Smooth muscle cell (in vitro differentiated cells): Measurements from ENCODE around the gene DYNC1I1. TPM values are rescaled to one million over a fixed set of nuclear protein-coding genes. Genes with fewer than 3 reads are reported as not detected.

Source experiments
- DNase-seq: peaks from one replicate; lab custom pipeline; 2025; ENCODE audit not compliant: unreplicated experiment; lab: John Stamatoyannopoulos, UW
- H2AFZ ChIP-seq: fragments of 200-600 bp; sonication (generic); 2 replicates; pipeline ENCODE4 v1.6.0; 2016; ENCODE audit warnings: antibody characterized with exemption, low read depth, mild to moderate bottlenecking
- H3F3A ChIP-seq: fragments of 200-600 bp; sonication (generic); 2 replicates; pipeline ENCODE4 v1.6.0; 2017; ENCODE audit warnings: antibody characterized with exemption, low read depth
- H3K27ac ChIP-seq: fragments of 200-600 bp; sonication (generic); 2 replicates; pipeline ENCODE4 v1.5.1; 2016; ENCODE audit warnings: low read depth, mild to moderate bottlenecking
- H3K27me3 ChIP-seq: fragments of 200-600 bp; sonication (generic); 2 replicates; pipeline ENCODE4 v1.6.1; 2016; ENCODE audit warnings: low read depth, mild to moderate bottlenecking
- H3K36me3 ChIP-seq: fragments of 200-600 bp; sonication (generic); 2 replicates; pipeline ENCODE4 v1.5.1; 2016; ENCODE audit warnings: low read depth
- H3K4me1 ChIP-seq: fragments of 200-600 bp; sonication (generic); 2 replicates; pipeline ENCODE4 v1.5.1; 2016; ENCODE audit warnings: low read depth
- H3K4me2 ChIP-seq: fragments of 200-600 bp; sonication (generic); 2 replicates; pipeline ENCODE4 v1.6.0; 2016; ENCODE audit warnings: mild to moderate bottlenecking
- H3K4me3 ChIP-seq: fragments of 200-600 bp; sonication (generic); 2 replicates; pipeline ENCODE4 v1.5.1; 2016; ENCODE audit warnings: mild to moderate bottlenecking
- H3K79me2 ChIP-seq: fragments of 200-600 bp; sonication (generic); 2 replicates; pipeline ENCODE4 v1.6.0; 2016; ENCODE audit warnings: low read depth, mild to moderate bottlenecking
- H3K9ac ChIP-seq: fragments of 200-600 bp; sonication (generic); 2 replicates; pipeline ENCODE4 v1.6.0; 2016; ENCODE audit warnings: low read depth
- H3K9me3 ChIP-seq: fragments of 200-600 bp; sonication (generic); replicated peaks from 2 replicates; pipeline ENCODE4 v1.5.1; 2016; ENCODE audit warnings: low read depth
- H4K20me1 ChIP-seq: fragments of 200-600 bp; sonication (generic); 2 replicates; pipeline ENCODE4 v1.6.0; 2016; ENCODE audit warnings: low read depth
- WGBS: methylation state at CpG from one replicate; pipeline ENCODE4 v1.1.7; 2016; ENCODE audit warnings: low lambda C conversion rate; 5-methylcytosine and 5-hydroxymethylcytosine counted together
- polyA plus RNA-seq: library from polyadenylated mRNA; unstranded; fragments of >200 nt; fragmentation: Nextera tagmentation; extraction: Ambion mirVana; gene quantifications from 2 replicates; pipeline ENCODE4 v1.2.1, GENCODE V29; 2016
- total RNA-seq: library from RNA; depleted of rRNA; stranded (reverse); fragments of >200 nt; gene quantifications from 2 replicates; pipeline ENCODE4 v1.2.3, GENCODE V29; 2014
- TF ChIP-seq, protein P1 (sequence below): fragments of 200-600 bp; sonication (generic); IDR thresholded peaks from 2 replicates; pipeline ENCODE4 v1.5.1; 2017; ENCODE audit warnings: borderline replicate concordance, mild to moderate bottlenecking, antibody characterized with exemption; ENCODE audit not compliant: insufficient read depth, poor library complexity, severe bottlenecking

The DYNC1I1 gene
- total RNA-seq (1.1 and 3.3 TPM in 2 replicates), polyA plus RNA-seq (2.0 and 2.4 TPM in 2 replicates)

- peak within 1 kb of the TSS; percentile 94 for H2AFZ ChIP-seq
- peak within 1 kb of the TSS; percentile 99 for H3K4me2 ChIP-seq
- H4K20me1 ChIP-seq, result no peaks in the 10 kb centered on the region
- H3K9me3 ChIP-seq, result no peaks in the 10 kb centered on the region
- peaks cover 3% of the 10 kb centered on the region for H3F3A ChIP-seq
- no peaks in the 10 kb centered on the region for H3K27me3 ChIP-seq
- no peak within 1 kb of the TSS for H3K9ac ChIP-seq
- H3K36me3 ChIP-seq, result no peaks in the 10 kb centered on the region
- WGBS, result 8% methylated on average over 10 of the region's 49 CpGs
- TF ChIP-seq, protein P1, sequence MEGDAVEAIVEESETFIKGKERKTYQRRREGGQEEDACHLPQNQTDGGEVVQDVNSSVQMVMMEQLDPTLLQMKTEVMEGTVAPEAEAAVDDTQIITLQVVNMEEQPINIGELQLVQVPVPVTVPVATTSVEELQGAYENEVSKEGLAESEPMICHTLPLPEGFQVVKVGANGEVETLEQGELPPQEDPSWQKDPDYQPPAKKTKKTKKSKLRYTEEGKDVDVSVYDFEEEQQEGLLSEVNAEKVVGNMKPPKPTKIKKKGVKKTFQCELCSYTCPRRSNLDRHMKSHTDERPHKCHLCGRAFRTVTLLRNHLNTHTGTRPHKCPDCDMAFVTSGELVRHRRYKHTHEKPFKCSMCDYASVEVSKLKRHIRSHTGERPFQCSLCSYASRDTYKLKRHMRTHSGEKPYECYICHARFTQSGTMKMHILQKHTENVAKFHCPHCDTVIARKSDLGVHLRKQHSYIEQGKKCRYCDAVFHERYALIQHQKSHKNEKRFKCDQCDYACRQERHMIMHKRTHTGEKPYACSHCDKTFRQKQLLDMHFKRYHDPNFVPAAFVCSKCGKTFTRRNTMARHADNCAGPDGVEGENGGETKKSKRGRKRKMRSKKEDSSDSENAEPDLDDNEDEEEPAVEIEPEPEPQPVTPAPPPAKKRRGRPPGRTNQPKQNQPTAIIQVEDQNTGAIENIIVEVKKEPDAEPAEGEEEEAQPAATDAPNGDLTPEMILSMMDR, result no peak
- no peaks in the 10 kb centered on the region for H3K79me2 ChIP-seq
- peak; percentile 5 for DNase-seq
- peak within 1 kb of the TSS; percentile 69 for H3K4me3 ChIP-seq
- no peaks in the 10 kb centered on the region for H3K4me1 ChIP-seq
- H3K27ac ChIP-seq, result no peak within 1 kb of the TSS
These were observed at the start of gene DYNC1I1 for GRCh38 chr7:95772298-95772770. Gene DYNC1I1 (plus strand): TSS chr7:95772554. CDS start chr7:95804730, 32,176 bp downstream.

- Histone ChIP-seq H3K36me3 (no peaks in the 10 kb centered on the region), H3K27ac (no peak overlapping the region), H4K20me1 (no peaks in the 10 kb centered on the region), H3K9ac (no peak overlapping the region), H3K9me3 (no peaks in the 10 kb centered on the region), H3K4me2 (no peak overlapping the region), H2AFZ (no peak overlapping the region), H3K4me3 (no peak overlapping the region), H3K27me3 (peaks cover 9% of the 10 kb centered on the region), H3K79me2 (no peaks in the 10 kb centered on the region), H3K4me1 (no peaks in the 10 kb centered on the region), H3F3A (no peaks in the 10 kb centered on the region)
- WGBS, result 5% methylated on average over 2 of the region's 2 CpGs
- DNase-seq, result no peak
- TF ChIP-seq, protein P1, result peak; percentile 61
These were observed 48.7 kb upstream of the DYNC1I1 start for GRCh38 chr7:95723583-95724180.

DNA sequence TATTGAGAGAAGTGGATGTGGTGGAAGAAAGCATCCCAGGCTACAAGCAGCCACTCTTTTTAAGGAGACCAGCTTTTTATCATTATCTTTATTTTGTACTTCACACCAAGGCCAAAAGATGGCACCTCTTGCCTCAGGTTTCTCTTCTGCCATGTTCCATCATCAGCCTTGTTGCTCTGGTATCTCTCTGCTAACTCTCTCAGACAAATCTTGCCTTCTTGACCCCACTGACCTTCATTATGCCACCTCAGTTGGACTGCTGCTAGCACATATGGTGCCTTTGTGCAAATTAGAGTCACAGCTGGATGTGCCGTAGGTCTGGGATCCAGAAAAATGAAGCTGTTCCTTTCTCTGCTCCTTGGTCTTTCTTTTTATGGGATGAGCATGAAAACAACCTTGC is 47.1 kb upstream of the DYNC1I1 start:
- Histone ChIP-seq H4K20me1 (no peaks in the 10 kb centered on the region), H3K36me3 (no peaks in the 10 kb centered on the region), H3K4me3 (no peak overlapping the region), H3K4me1 (no peaks in the 10 kb centered on the region), H3K79me2 (no peaks in the 10 kb centered on the region), H3F3A (no peaks in the 10 kb centered on the region), H2AFZ (no peak overlapping the region), H3K27ac (no peak overlapping the region), H3K9ac (no peak overlapping the region), H3K27me3 (peaks cover 9% of the 10 kb centered on the region), H3K9me3 (no peaks in the 10 kb centered on the region), H3K4me2 (no peak overlapping the region)
- TF ChIP-seq, protein P1, result no peak
- no peak for DNase-seq
- WGBS, result 96% methylated on average over 1 of the region's 1 CpG
